ENCODE measurements around the gene UGT1A8. TPM values are rescaled to one million over a fixed set of nuclear protein-coding genes. Genes with fewer than 3 reads are reported as not detected.

Gene UGT1A8
- total and polyA plus RNA-seq, 2 experiments from 2014 or later: not detected

DNA sequence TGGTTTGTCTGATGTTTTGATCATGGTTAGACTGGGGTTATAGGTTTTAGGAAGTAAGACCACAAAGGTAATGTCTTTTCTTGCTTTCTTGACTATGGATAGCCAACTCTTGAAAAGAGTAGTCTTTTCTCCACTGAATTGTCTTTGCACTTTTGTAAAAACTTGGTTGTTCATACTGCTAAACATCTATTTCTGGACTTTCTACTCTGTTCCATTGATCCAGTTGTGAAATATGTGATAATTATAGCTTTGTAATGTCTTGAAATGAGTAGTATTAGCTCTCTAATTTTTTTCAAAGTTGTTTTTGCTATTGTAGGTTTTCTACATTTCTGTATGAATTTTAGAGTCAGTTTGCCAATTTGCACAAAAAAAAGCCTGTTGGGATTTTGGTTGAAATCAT lies 41.2 kb downstream of the UGT1A8 start:
- Histone ChIP-seq H3F3A (ENCODE audit: insufficient read depth) (no peaks in the 10 kb centered on the region), H3K4me3 (no peak overlapping the region), H3K4me1 (ENCODE audit: insufficient read depth) (no peaks in the 10 kb centered on the region), H2AFZ (no peak overlapping the region), H3K4me2 (ENCODE audit: unreplicated experiment) (no peak overlapping the region), H3K36me3 (ENCODE audit: low read depth) (no peaks in the 10 kb centered on the region), H3K9me2 (ENCODE audit: insufficient read depth) (no peaks in the 10 kb centered on the region), H3K9me3 (ENCODE audit: low read depth) (no peaks in the 10 kb centered on the region), H3K27me3 (replicated peaks; ENCODE audit: insufficient read depth) (0 out of 2 replicates have a peak, but pooled peaks cover 16% of the 10 kb centered on the region), H3K79me2 (ENCODE audit: insufficient read depth) (no peaks in the 10 kb centered on the region), H3K27ac (no peak overlapping the region), H4K20me1 (ENCODE audit: insufficient read depth) (no peaks in the 10 kb centered on the region), H3K9ac (no peak overlapping the region)
- in situ Hi-C loops (cut with MboI): no loop called here
- TF ChIP-seq EZH2phosphoT487 (IDR thresholded peaks at IDR 0.05; ENCODE audit: insufficient read depth, low read depth) (no peak), EZH2 (IDR thresholded peaks at IDR 0.05; ENCODE audit: insufficient read depth, poor library complexity, severe bottlenecking) (no peak)
- no peak for DNase-seq

DNA sequence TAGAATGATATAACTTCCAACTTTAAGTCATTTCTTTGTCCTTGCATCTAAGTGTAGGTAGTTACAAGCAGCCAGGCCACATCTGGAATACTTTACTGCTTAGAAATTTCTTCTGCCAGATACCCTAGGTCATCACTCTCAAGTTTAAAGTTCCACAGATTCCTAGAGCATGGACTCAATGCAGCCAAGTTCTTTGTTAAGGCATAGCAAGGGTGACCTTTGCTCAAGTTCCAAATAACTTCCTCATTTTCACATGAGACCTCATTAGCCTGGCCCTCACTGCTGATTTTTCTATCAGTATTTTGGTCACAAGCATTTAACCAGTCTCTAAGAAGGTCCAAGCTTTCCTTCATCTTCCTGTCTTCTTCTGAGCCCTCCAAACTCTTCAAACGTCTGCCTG lies 46.5 kb downstream of the UGT1A8 start:
- in situ Hi-C loops (cut with MboI): no loop called here
- Histone ChIP-seq H2AFZ (no peak overlapping the region), H3K4me3 (no peak overlapping the region), H3K4me1 (ENCODE audit: insufficient read depth) (no peaks in the 10 kb centered on the region), H3K9me2 (ENCODE audit: insufficient read depth) (no peaks in the 10 kb centered on the region), H3K9ac (no peak overlapping the region), H3F3A (ENCODE audit: insufficient read depth) (no peaks in the 10 kb centered on the region), H3K27me3 (replicated peaks; ENCODE audit: insufficient read depth) (no peaks in the 10 kb centered on the region), H3K27ac (no peak overlapping the region), H3K4me2 (ENCODE audit: unreplicated experiment) (no peak overlapping the region), H3K79me2 (ENCODE audit: insufficient read depth) (no peaks in the 10 kb centered on the region), H4K20me1 (ENCODE audit: insufficient read depth) (no peaks in the 10 kb centered on the region), H3K9me3 (ENCODE audit: low read depth) (no peaks in the 10 kb centered on the region), H3K36me3 (ENCODE audit: low read depth) (no peaks in the 10 kb centered on the region)
- TF ChIP-seq EZH2 (IDR thresholded peaks at IDR 0.05; ENCODE audit: insufficient read depth, poor library complexity, severe bottlenecking) (no peak), EZH2phosphoT487 (IDR thresholded peaks at IDR 0.05; ENCODE audit: insufficient read depth, low read depth) (no peak)
- DNase-seq: no peak
- WGBS, 2 experiments (ENCODE audit: low coverage in 1 of 2, low lambda C conversion rate in 2 of 2, missing lambda C conversion rate in 2 of 2): 0% methylated on average over 1 of the region's 1 CpG

DNA sequence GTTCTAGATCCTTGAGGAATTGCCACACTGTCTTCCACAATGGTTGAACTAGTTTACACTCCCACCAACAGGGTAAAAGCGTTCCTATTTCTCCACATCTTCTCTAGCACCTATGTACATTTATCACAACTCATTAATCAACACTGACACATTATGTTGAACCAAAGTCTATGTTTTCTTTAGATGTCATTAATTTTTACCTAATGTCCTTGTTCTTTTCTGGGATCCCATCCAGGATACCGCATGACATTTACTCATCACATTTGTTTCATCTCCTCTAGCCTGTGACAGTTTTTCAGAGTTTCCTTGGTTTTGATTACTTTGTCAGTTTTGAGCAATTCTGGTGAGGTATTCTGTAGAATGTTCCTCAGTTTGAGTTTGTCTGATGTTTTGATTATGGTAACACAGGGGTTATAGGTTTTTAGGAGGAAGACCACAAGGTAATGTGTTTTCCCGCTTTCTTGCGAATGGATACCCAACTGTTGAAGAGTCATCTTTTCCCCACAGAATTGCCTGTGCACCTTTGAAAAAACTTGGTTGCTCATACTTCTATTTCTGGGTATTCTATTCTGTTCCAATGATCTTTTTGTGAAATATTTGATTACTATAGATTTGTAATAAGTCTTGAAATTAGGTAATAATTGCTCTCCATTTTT lies 51.3 kb downstream of the UGT1A8 start:
- Histone ChIP-seq H3K36me3 (ENCODE audit: low read depth) (no peaks in the 10 kb centered on the region), H3K27ac (no peak overlapping the region), H2AFZ (no peak overlapping the region), H3K9me3 (ENCODE audit: low read depth) (no peaks in the 10 kb centered on the region), H3K9me2 (ENCODE audit: insufficient read depth) (no peaks in the 10 kb centered on the region), H3K79me2 (ENCODE audit: insufficient read depth) (no peaks in the 10 kb centered on the region), H4K20me1 (ENCODE audit: insufficient read depth) (no peaks in the 10 kb centered on the region), H3K9ac (no peak overlapping the region), H3K4me1 (ENCODE audit: insufficient read depth) (no peaks in the 10 kb centered on the region), H3F3A (ENCODE audit: insufficient read depth) (no peaks in the 10 kb centered on the region), H3K4me3 (no peak overlapping the region), H3K4me2 (ENCODE audit: unreplicated experiment) (no peak overlapping the region), H3K27me3 (replicated peaks; ENCODE audit: insufficient read depth) (no peaks in the 10 kb centered on the region; the same call in 1 of the 2 replicates)
- in situ Hi-C loops (cut with MboI): no loop called here
- TF ChIP-seq EZH2 (IDR thresholded peaks at IDR 0.05; ENCODE audit: insufficient read depth, poor library complexity, severe bottlenecking): no peak
- WGBS, 2 experiments (ENCODE audit: low coverage in 1 of 2, low lambda C conversion rate in 2 of 2, missing lambda C conversion rate in 2 of 2): 45 to 56% methylated on average over 4 of the region's 4 CpGs
- no peak for DNase-seq

DNA sequence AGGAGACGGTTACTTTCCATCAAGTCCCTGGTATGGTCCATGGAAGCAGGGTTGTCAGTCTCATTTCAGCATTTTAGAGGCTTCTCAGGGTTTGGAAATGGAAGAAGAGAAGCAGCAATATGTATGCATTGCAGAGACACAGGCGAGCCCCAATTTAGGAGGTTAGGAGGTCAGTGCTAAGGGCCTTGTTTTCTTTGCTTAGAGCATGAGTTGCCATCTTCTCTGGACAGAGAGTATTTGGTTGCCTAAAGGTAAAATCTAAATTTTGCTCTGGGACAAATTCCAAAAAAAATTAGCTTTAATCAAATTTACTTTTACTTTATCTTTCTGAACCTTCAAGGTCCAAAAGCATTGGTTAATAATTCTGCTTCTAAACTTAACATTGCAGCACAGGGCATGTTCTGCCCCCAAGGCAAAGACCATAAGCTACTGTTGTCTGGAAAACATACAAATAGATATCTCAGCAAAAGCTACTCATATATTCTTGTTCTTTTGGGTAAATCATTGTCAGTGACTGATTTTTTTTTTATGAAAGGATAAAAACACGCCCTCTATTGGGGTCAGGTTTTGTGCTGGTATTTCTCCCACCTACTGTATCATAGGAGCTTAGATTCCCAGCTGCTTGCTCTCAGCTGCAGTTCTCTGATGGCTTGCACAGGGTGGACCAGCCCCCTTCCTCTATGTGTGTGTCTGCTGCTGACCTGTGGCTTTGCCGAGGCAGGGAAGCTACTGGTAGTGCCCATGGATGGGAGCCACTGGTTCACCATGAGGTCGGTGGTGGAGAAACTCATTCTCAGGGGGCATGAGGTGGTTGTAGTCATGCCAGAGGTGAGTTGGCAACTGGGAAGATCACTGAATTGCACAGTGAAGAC lies 54.1 kb downstream of the UGT1A8 start, which contains the start of gene UGT1A9:
TSS of gene UGT1A9 (plus strand) at position 609 of the 872 bp plus-strand sequence. CDS start at position 646, 37 bp downstream.
- Histone ChIP-seq H3K4me2 (ENCODE audit: unreplicated experiment) (no peak within 1 kb of the TSS), H3K4me3 (no peak within 1 kb of the TSS), H3K27ac (no peak within 1 kb of the TSS), H3K79me2 (ENCODE audit: insufficient read depth) (no peaks in the 10 kb centered on the region), H3K4me1 (ENCODE audit: insufficient read depth) (no peaks in the 10 kb centered on the region), H4K20me1 (ENCODE audit: insufficient read depth) (no peaks in the 10 kb centered on the region), H3K9ac (no peak within 1 kb of the TSS), H3K9me3 (ENCODE audit: low read depth) (no peaks in the 10 kb centered on the region), H3F3A (ENCODE audit: insufficient read depth) (no peaks in the 10 kb centered on the region), H3K27me3 (replicated peaks; ENCODE audit: insufficient read depth) (no peaks in the 10 kb centered on the region; the same call in 1 of the 2 replicates), H3K9me2 (ENCODE audit: insufficient read depth) (no peaks in the 10 kb centered on the region), H2AFZ (no peak within 1 kb of the TSS), H3K36me3 (ENCODE audit: low read depth) (no peaks in the 10 kb centered on the region)
- DNase-seq: no peak
- in situ Hi-C loops (cut with MboI): no loop called here
- 29 to 35% methylated on average over 5 of the region's 5 CpGs for WGBS, 2 experiments (ENCODE audit: low coverage in 1 of 2, low lambda C conversion rate in 2 of 2, missing lambda C conversion rate in 2 of 2)
- no peak for TF ChIP-seq EZH2phosphoT487 (IDR thresholded peaks at IDR 0.05; ENCODE audit: insufficient read depth, low read depth)
- TF ChIP-seq EZH2 (IDR thresholded peaks at IDR 0.05; ENCODE audit: insufficient read depth, poor library complexity, severe bottlenecking): no peak

Measured in GM23248 (cell line).